ENCODE measurements around the gene ING1.
"Not testable (repeated sequence)": the region's sequence is repeated elsewhere in the genome, so short reads cannot be mapped to it uniquely, and the experiment has no call there.

The ING1 gene

GRCh38 chr13:110685305-110686020, 28.0 kb upstream of the ING1 start:
- H3K4me3 ChIP-seq (ENCODE audit: low read depth, low read length): no peak overlapping the region
- no peak for TF ChIP-seq POLR2A (IDR thresholded peaks at IDR 0.05; ENCODE audit: extremely low read depth, insufficient read length)
- TF ChIP-seq CTCF (IDR thresholded peaks at IDR 0.05; ENCODE audit: low read depth, low read length): no peak
- no peak for TF ChIP-seq MAX (IDR thresholded peaks at IDR 0.05; ENCODE audit: low read depth, low read length)
- no peak for TF ChIP-seq MYC (IDR thresholded peaks at IDR 0.05; ENCODE audit: low read depth, low read length)
- DNase-seq (ENCODE audit: low read depth): no peak

DNA sequence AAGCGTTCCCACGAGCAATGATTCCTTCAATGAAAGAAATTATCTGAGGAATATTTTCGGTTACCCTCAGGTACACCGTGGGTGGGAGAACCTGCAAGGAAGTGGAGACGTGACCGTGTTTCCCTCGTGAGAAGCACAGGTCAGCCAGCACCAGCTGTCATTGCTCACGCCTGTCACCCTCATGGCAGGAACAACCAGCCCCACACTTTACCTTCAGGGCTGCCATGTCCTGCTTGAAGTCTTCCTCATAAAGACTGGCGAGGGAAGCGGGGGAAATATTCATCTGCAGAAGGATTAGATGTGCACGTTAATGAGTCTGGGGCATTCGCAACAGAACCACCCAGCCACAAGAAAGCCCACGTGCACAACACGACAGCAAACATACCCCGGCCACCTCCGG, 25.8 kb upstream of the ING1 start:
- no peak for DNase-seq (ENCODE audit: low read depth)
- H3K4me3 ChIP-seq (ENCODE audit: low read depth, low read length): no peak overlapping the region
- TF ChIP-seq CTCF (IDR thresholded peaks at IDR 0.05; ENCODE audit: low read depth, low read length) (no peak), MAX (IDR thresholded peaks at IDR 0.05; ENCODE audit: low read depth, low read length) (no peak), MYC (IDR thresholded peaks at IDR 0.05; ENCODE audit: low read depth, low read length) (no peak), POLR2A (IDR thresholded peaks at IDR 0.05; ENCODE audit: extremely low read depth, insufficient read length) (no peak)

DNA sequence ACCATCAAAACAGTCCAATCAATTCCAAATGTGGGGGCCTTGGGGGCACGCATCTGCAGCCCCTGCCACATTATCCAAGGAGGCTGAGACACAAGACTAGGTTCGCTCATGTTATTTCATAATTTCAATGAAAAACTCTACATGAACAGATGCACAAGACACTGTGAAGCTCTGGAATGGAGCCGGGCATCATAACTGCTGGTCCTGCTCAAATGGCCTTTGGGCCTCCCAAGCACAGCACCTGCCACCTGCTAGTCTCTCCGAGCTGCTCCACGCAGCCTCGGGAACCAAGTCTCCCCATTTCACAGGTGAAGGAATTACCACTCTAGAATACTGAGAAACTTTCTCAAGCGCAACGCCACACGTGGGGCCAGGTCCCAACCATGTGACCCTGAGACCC, 24.5 kb upstream of the ING1 start:
- H3K4me3 ChIP-seq (ENCODE audit: low read depth, low read length): no peak overlapping the region
- DNase-seq (ENCODE audit: low read depth): no peak
- TF ChIP-seq MAX (IDR thresholded peaks at IDR 0.05; ENCODE audit: low read depth, low read length) (no peak), POLR2A (IDR thresholded peaks at IDR 0.05; ENCODE audit: extremely low read depth, insufficient read length) (no peak), CTCF (IDR thresholded peaks at IDR 0.05; ENCODE audit: low read depth, low read length) (no peak), MYC (IDR thresholded peaks at IDR 0.05; ENCODE audit: low read depth, low read length) (no peak)

GRCh38 chr13:110689711-110690110, 23.8 kb upstream of the ING1 start:
- TF ChIP-seq CTCF (IDR thresholded peaks at IDR 0.05; ENCODE audit: low read depth, low read length) (no peak), MYC (IDR thresholded peaks at IDR 0.05; ENCODE audit: low read depth, low read length) (no peak), POLR2A (IDR thresholded peaks at IDR 0.05; ENCODE audit: extremely low read depth, insufficient read length) (no peak), MAX (IDR thresholded peaks at IDR 0.05; ENCODE audit: low read depth, low read length) (no peak)
- no peak overlapping the region for H3K4me3 ChIP-seq (ENCODE audit: low read depth, low read length)
- DNase-seq (ENCODE audit: low read depth): no peak

- TF ChIP-seq POLR2A (IDR thresholded peaks at IDR 0.05; ENCODE audit: extremely low read depth, insufficient read length) (no peak), CTCF (IDR thresholded peaks at IDR 0.05; ENCODE audit: low read depth, low read length) (no peak), MYC (IDR thresholded peaks at IDR 0.05; ENCODE audit: low read depth, low read length) (no peak), MAX (IDR thresholded peaks at IDR 0.05; ENCODE audit: low read depth, low read length) (no peak)
- DNase-seq (ENCODE audit: low read depth): no peak
- no peak overlapping the region for H3K4me3 ChIP-seq (ENCODE audit: low read depth, low read length)
Observed at GRCh38 chr13:110690516-110690915, 23.0 kb upstream of the ING1 start.

DNA sequence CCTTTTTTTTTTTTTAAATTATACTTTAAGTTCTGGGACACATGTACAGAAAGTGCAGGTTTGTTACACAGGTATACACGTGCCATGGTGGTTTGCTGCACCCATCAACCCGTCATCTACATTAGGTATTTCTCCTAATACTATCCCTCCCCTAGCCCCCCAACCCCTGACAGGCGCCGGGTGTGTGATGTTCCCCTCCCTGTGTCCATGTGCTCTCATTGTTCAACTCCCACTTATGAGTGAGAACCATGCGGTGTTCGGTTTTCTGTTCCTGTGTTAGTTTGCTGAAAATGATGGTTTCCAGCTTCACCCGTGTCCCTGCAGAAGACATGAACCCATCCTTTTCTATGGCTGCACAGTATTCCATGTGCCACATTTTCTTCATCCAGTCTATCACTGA, 17.7 kb upstream of the ING1 start:
- H3K4me3 ChIP-seq (ENCODE audit: low read depth, low read length); DNase-seq (ENCODE audit: low read depth): not testable (repeated sequence)

All from NB4 (cell line).